Lung (tissue), 12 donors: ENCODE measurements around the gene EGLN3. TPM values are rescaled to one million over a fixed set of nuclear protein-coding genes. Genes with fewer than 3 reads are reported as not detected.

Experiments used
- ATAC-seq: fragments of 200-7000 bp; cut with Tn5 transposase; one replicate; pipeline ENCODE4 v1.9.1; 2020; ENCODE audit warnings: moderate number of reproducible peaks; ENCODE audit not compliant: insufficient read depth, low FRiP score
- DNase-seq, 3 donors: peaks; one replicate each; pipeline ENCODE4 v3.0.0-alpha.2; 2013 to 2017
- H3K27ac ChIP-seq, 2 donors: one replicate each; pipeline ENCODE4 v1.5.1; 2013; ENCODE audit warnings: mild to moderate bottlenecking in 2 of 2, moderate library complexity in 2 of 2, control low read depth in 1 of 2, inconsistent platforms in 1 of 2, low read depth in 1 of 2, low read length in 1 of 2
- H3K27me3 ChIP-seq, 3 donors: one replicate each; pipeline ENCODE4 v1.5.1; 2013; ENCODE audit warnings: low read length in 2 of 3; ENCODE audit not compliant: control insufficient read depth in 3 of 3, insufficient read depth in 3 of 3
- H3K36me3 ChIP-seq, 4 donors: one replicate each; pipeline ENCODE4 v1.5.1; 2013; ENCODE audit warnings: low read length in 4 of 4, mild to moderate bottlenecking in 1 of 4, moderate library complexity in 1 of 4; ENCODE audit not compliant: control insufficient read depth in 4 of 4, insufficient read depth in 4 of 4
- H3K4me1 ChIP-seq, 5 donors: one replicate each; pipeline ENCODE4 v1.5.1; 2013; ENCODE audit warnings: low read length in 5 of 5, mild to moderate bottlenecking in 2 of 5, moderate library complexity in 1 of 5; ENCODE audit not compliant: control insufficient read depth in 5 of 5, insufficient read depth in 5 of 5
- H3K4me3 ChIP-seq: one replicate; pipeline ENCODE4 v1.5.1; 2013; ENCODE audit warnings: mild to moderate bottlenecking, control low read depth, moderate library complexity
- H3K9ac ChIP-seq, 2 donors: one replicate each; pipeline ENCODE4 v1.5.1; 2013; ENCODE audit warnings: low read length in 2 of 2, control low read depth in 1 of 2; ENCODE audit not compliant: insufficient read depth in 1 of 2
- H3K9me3 ChIP-seq, 4 donors: one replicate each; pipeline ENCODE4 v1.5.1; 2013; ENCODE audit warnings: low read length in 3 of 4, mild to moderate bottlenecking in 1 of 4, moderate library complexity in 1 of 4; ENCODE audit not compliant: control insufficient read depth in 4 of 4, insufficient read depth in 3 of 4
- WGBS, 2 donors: extraction: QIAGEN DNeasy Blood & Tissue Kit; methylation state at CpG; one replicate each; pipeline ENCODE4 v1.1.7; 2013; 5-methylcytosine and 5-hydroxymethylcytosine counted together
- polyA plus RNA-seq, 2 donors: library from polyadenylated mRNA; stranded (reverse); fragments of 200-250 nt; gene quantifications; one replicate each; pipeline ENCODE4 v1.2.1, GENCODE V29; 2013
- total RNA-seq, 2 donors: library from RNA; depleted of rRNA in 1 of 2; stranded (reverse); fragments of >200 nt in 1 of 2; gene quantifications; one replicate each; pipeline ENCODE4 v1.2.1, GENCODE V29; 2014 to 2021
- TF ChIP-seq, protein P1 (sequence below): IDR thresholded peaks from 2 replicates; pipeline ENCODE4 v1.5.1; 2012; ENCODE audit warnings: mild to moderate bottlenecking; ENCODE audit errors: control extremely low read depth, extremely low read depth
- donor health status: control.
- donor health status: control.
- donor health status: Bipolar disorder and iron deficiency.
- donor health status: healthy.
- donor health status: DM: yes; HTN: yes; CAD: no.

Gene EGLN3
- total and polyA plus RNA-seq, 4 donors = 2.6 to 80.6 (median 6.2) TPM

- no peaks in the 10 kb centered on the region for H3K36me3 ChIP-seq
- no peak overlapping the region for H3K9ac ChIP-seq
- no peak overlapping the region for H3K27ac ChIP-seq
- WGBS, 2 donors = 63 to 66% methylated on average over 3 of the region's 3 CpGs
- DNase-seq (no peak), ATAC-seq (no peak)
- peaks cover 0 to 4% (median 0%) of the 10 kb centered on the region in 4 donors for H3K9me3 ChIP-seq
- TF ChIP-seq, protein P1, sequence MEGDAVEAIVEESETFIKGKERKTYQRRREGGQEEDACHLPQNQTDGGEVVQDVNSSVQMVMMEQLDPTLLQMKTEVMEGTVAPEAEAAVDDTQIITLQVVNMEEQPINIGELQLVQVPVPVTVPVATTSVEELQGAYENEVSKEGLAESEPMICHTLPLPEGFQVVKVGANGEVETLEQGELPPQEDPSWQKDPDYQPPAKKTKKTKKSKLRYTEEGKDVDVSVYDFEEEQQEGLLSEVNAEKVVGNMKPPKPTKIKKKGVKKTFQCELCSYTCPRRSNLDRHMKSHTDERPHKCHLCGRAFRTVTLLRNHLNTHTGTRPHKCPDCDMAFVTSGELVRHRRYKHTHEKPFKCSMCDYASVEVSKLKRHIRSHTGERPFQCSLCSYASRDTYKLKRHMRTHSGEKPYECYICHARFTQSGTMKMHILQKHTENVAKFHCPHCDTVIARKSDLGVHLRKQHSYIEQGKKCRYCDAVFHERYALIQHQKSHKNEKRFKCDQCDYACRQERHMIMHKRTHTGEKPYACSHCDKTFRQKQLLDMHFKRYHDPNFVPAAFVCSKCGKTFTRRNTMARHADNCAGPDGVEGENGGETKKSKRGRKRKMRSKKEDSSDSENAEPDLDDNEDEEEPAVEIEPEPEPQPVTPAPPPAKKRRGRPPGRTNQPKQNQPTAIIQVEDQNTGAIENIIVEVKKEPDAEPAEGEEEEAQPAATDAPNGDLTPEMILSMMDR = no peak
- peaks cover 0 to under 1% (median 0%) of the 10 kb centered on the region in 3 donors for H3K27me3 ChIP-seq
- peaks cover 0 to 3% (median 0%) of the 10 kb centered on the region in 5 donors for H3K4me1 ChIP-seq
- no peak overlapping the region for H3K4me3 ChIP-seq
These were observed 11.1 kb upstream of the EGLN3 start for GRCh38 chr14:33962016-33962415.

- Histone ChIP-seq H3K9me3 (peaks cover 0 to 4% (median 0%) of the 10 kb centered on the region in 4 donors), H3K4me1 (peaks cover 0 to 3% (median 0%) of the 10 kb centered on the region in 5 donors), H3K36me3 (no peaks in the 10 kb centered on the region), H3K4me3 (no peak overlapping the region), H3K27me3 (peaks cover 0 to 3% (median 0%) of the 10 kb centered on the region in 3 donors), H3K27ac (no peak overlapping the region), H3K9ac (no peak overlapping the region)
- TF ChIP-seq, protein P1 = no peak
- WGBS, 2 donors = 39 to 61% methylated on average over 4 of the region's 4 CpGs
- DNase-seq (no peak), ATAC-seq (no peak)
These were observed 8.8 kb upstream of the EGLN3 start for GRCh38 chr14:33959692-33960151.

GRCh38 chr14:33958605-33959226 lies 7.8 kb upstream of the EGLN3 start:
- no peak overlapping the region for H3K27ac ChIP-seq
- DNase-seq = no peak
- TF ChIP-seq, protein P1 = no peak
- H3K4me1 ChIP-seq = peaks cover 0 to 3% (median 0%) of the 10 kb centered on the region in 5 donors
- H3K4me3 ChIP-seq = no peak overlapping the region
- H3K36me3 ChIP-seq = no peaks in the 10 kb centered on the region
- 75 to 81% methylated on average over 7 of the region's 7 CpGs for WGBS, 2 donors
- peaks cover 0 to 3% (median 0%) of the 10 kb centered on the region in 3 donors for H3K27me3 ChIP-seq
- H3K9me3 ChIP-seq = peaks cover 0 to 4% (median 0%) of the 10 kb centered on the region in 4 donors
- H3K9ac ChIP-seq = no peak overlapping the region
- ATAC-seq = no peak
